Stimulated activated CD4-positive, alpha-beta T cell treated with anti-CD3 and anti-CD28 coated beads, Interleukin-4, amount 100 ng/mL, for 24 hours (primary cell): ENCODE data around the gene TXNRD3.

ENCODE experiments used
- DNase-seq: peaks from one replicate; pipeline ENCODE4 v3.0.0-alpha.2; 2020

Gene TXNRD3

DNA sequence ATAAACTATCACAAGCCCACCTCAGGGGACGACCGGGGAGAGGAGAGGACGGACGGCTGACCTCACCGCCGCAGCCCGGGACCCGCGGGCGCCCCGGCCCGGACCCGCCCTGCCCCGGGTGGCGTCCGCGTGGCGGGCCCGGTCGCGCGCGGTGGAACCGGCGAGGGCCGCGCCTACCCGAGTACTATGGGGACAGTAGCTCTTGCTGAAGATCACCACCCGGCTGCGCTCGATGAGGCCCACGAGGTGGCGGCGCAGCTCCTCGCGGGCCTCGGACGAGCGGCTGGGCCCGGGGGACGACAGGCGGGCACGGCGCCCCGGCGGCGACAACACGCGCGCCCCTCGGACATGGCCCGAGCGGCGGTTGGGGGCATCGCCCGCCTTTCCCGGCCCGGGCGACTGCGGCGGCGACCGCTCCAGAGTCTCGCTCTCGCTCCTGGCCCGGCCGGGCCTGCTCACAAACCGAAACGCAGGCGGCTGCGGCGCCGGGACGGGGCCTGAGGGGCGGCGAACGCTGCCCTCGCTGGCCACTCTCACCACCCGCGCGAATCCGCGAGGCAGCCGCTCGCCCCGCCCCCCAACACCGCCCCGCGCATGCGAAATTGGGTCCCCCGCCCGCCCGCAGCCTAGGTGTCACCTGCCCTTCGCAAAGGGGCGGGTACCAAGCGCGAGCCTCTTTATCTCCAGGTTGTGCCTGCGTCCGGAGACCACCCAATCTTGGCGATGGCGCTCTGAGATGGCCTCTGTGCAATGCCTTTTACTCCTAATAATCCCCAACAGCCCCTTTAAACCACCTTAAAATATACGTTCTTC is at the start of gene TXNRD3:
Gene TXNRD3, minus strand, starts transcription at position 554 of the 813 bp plus-strand sequence.
- DNase-seq, result peak; percentile 78

DNA sequence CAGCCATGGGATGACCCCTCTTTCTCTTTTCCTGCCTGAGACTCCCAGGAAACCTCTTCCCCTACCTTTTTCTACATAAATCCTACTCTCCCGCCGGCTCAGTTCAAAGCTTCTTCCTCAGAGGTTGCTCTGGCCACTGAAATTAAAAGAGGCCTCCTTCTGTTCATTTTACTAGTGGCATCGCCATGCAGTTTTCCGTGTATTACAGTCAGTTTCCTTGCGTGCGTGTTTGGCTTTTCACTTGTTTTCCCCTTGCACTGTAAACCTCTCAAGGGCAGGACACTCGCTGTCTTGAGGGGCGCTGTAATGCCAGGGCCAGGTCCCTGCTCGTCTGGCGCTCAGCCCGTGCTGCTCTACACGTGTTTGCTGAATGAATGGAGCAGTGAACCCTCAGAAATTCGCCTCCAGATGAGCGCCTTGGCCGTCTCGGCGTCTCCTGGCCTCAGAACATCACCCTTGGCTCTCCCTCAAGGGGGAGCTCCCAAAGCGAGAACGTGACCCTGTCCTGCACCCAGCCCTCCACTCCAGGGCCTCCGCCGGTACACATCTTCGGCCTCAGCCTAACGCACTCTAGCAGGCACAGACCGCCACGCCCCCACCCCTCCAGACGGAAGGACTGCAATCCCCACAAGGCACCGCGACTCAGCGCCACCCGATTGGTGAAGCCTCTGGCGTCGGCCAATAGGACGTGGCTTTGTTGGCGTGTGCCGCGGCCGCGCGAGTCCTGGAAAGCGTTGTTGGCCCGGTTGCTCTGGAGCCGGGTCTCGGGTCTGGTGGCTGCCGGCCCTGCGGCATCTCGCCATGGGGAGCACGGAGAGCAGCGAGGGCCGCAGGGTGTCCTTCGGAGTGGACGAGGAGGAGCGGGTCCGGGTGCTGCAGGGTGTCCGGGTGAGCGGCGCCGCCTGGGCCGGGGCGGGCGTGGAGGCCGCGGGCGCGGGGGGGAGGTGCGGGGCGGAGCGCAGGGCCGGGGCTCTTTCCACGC is 48.9 kb upstream of the TXNRD3 start, which contains the start of gene CHCHD6:
Gene CHCHD6, plus strand, starts transcription at position 729 of the 982 bp plus-strand sequence. Its CDS starts 73 bp downstream, at position 802.
- DNase-seq, result peak; percentile 97

- DNase-seq, result no peak
These were observed 44.1 kb upstream of the TXNRD3 start for GRCh38 chr3:126699011-126699410.

DNA sequence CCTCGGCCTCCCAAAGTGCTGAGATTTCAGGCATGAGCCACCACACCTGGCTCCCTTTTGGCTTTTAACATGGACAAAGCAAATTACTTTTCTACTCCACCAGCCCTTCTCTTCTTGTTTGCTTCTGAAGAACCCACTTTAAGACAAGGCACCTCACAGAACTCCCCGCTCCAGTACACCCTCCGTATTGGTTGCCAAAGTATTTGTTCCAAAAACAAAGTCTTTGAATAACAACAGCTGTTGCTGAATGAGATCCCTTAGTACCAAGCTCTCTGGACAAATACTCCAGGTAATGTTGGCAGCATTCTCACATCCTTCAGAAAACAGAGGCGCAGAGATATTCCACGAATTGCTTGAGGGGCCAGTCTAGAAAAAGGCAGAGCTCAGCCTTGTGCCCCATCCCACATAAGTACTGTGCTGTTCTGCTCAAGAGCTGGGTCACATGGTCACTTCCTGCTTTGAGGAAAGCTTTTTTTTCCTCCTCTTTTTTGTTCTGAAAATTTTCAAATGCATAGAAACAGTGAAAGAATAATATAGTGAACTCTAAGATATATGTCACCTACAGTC is 41.9 kb upstream of the TXNRD3 start:
- DNase-seq, result no peak

GRCh38 chr3:126693921-126694320 is 39.0 kb upstream of the TXNRD3 start:
- no peak for DNase-seq

- DNase-seq, result no peak
These were observed 37.9 kb upstream of the TXNRD3 start for GRCh38 chr3:126692858-126693257.

DNA sequence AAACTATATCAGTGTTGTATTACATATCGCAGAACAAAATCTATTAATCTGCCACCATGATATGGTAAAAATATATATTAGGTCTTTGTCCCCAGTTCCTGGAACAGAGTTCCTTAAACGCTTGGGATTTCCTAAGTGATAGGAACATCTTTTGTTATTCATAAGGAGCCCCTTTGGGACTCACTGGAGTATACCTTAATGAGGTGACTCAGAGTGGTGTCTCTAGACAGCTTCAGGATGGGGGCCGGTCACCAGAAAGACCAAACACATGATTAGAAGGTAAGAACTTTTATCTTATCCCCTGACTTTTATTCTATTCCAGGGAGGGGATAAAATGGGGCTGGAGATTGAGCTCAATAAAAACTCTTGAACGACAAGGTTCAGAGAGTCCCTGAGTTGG is 36.8 kb upstream of the TXNRD3 start:
- DNase-seq, result no peak

DNA sequence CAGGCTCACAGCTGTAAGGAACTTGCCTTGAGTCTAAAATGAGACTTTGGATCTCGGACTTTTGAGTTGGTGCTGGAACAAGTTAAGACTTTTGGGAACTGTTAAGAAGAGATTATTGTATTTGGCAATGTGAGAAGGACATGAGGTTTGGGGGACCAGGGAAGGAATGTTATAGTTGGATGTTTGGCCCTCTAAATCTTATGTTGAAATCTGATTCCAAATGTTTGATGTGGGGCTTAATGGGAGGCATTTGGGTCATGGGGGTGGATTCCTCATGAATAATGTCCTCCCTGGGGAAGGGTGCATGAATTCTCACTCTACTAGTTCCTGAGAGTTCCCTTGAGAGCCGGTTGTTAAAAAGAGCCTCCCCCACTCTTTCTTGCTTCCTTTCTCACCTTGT is 30.6 kb upstream of the TXNRD3 start:
- no peak for DNase-seq

DNA sequence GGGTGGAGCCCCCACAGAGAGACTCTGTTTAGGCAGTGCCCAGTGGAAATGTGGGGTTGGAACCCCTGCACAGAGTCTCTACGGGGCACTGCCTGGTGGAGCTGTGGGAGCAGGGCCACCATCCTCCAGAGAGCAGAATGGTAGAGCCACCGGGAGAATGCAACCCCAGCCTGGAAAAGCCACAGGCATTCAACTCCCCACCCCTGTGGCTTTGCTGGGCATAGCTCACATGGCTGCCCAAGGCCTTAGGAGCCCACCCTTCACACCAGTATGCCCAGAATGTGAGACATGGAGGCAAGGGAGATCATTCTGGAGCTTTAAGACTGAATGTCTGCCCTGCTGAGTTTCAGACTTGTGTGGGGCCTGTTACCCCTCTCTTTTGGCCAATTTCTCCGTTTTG is 30.1 kb upstream of the TXNRD3 start:
- DNase-seq, result no peak

- no peak for DNase-seq
These were observed 29.4 kb upstream of the TXNRD3 start for GRCh38 chr3:126684218-126684751.

DNA sequence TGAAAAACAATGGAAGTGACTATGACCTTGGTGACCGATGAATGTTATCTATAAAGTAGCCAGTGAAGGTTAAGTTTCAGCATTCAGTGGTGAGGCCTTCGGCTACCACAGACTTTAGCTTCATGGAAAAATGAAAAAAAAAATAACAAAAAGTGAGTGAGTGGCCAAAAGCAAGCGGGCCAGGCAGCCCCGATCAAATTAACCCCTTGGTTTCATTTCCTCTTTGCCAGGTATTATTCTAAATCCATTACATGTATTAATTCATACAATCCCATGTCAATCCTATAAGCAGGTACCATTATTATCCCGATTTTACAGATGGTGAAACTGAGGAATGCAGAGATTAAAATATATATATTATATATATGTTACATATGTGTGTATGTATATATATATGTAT is 28.1 kb upstream of the TXNRD3 start:
- DNase-seq, result no peak

- no peak for DNase-seq
These were observed 27.1 kb upstream of the TXNRD3 start for GRCh38 chr3:126682009-126682408.

DNA sequence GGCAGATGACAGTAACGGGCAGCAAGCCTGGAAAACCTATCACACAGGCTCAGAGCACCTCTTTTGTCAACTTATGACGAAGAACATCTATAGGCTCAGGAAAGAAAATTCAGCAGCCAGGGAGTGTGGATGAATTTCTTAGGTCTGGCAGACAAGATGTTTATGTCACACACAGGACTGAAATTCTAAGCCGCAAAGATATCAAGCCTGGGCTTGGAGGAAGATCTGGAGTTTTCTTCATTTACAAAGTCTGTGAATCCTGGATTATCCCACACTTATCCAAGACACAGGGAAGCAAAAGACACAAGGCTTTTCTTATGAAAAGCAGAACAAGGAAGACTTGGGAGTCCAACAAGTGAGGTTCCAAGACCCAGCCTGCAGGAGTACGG is 25.7 kb upstream of the TXNRD3 start:
- DNase-seq, result no peak

DNA sequence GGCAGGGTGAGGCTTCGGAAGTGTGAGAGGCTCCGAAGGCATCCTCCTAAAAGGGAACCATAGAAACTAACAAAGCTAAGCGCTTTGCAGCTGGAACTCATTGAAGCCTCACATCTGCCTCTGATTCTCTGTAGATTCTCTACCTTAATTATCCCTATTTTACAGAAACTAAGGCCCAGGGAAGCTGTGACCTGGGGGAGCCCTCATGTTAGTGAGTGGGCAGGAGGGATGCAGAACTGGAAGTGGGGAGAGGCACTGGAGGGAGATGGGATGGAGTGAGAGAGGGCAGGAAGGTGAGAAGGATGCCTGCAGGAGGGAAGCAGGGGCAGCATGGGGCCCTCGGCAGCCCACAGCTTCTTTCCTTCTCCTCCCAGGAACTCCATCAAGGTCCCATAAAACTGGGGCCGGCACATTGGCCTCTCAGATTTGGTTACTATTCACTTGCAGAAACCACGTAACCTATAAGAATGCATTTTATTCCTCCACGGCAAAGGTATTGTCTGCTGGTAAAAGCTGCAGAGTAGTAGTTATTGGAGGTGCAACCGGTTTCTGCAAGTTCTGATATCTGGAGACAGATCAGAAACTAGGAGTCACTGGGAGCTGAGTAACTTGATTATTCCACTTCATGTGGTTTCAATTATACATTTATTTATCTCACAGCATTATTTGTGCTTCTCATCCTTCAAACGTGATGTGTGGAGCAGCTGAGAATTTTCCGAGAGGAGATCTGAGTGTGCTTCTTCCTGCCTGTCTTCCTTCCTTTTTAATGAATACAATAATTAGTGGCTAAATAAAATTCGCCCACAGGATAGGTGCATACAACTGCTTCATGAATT is 25.1 kb upstream of the TXNRD3 start:
- DNase-seq, result no peak

DNA sequence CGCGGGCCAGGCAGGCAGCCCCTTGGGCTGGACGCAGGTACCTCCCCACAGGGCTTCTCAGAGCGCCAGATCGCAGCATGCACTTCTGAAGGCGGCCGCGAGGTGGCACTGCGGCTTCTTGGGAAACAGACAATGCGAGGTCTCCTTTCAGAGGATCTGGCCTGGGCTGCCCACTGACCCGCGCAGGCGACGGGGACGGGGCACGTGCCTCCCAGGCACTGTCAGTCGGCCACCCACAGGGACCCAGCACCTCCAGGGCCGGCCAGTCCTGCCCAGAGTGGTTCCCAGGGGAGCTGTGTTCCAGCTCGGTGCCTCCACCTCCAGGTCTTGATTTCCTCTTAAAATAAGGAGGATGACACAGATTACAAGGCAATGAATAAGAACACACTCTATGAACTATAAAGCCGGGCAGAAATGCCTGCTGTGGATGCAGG is 24.4 kb upstream of the TXNRD3 start:
- peak; percentile 81 for DNase-seq

GRCh38 chr3:126678693-126679317 is 23.9 kb upstream of the TXNRD3 start:
- no peak for DNase-seq

- no peak for DNase-seq
These were observed 23.1 kb upstream of the TXNRD3 start for GRCh38 chr3:126677862-126678503.

- DNase-seq, result no peak
These were observed 22.2 kb upstream of the TXNRD3 start for GRCh38 chr3:126676919-126677705.

GRCh38 chr3:126672741-126673140 is 17.8 kb upstream of the TXNRD3 start:
- DNase-seq, result no peak

- DNase-seq, result no peak
These were observed 17.4 kb upstream of the TXNRD3 start for GRCh38 chr3:126672340-126672739.
